Measurements from ENCODE around the gene P4HA2.

DNA sequence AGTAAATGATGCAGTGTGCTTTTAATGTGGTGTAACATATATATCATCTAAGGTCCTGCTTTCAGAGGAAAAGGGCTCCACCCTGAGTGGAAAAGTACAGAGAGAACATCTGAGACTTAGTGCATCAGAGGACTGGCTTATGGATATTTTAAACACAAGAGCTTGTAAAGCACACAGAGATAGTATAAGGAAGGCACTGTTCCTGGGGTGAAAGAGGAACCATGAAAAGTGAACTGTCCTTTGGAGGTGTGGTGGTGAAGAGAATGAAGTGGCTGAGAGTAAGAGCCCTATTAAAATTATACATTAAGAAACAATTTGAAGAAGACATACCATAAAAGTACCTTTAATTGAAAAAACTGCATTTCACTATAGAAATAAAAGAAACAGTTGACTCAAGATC, 85.2 kb downstream of the P4HA2 start:
- TF ChIP-seq, protein P1, sequence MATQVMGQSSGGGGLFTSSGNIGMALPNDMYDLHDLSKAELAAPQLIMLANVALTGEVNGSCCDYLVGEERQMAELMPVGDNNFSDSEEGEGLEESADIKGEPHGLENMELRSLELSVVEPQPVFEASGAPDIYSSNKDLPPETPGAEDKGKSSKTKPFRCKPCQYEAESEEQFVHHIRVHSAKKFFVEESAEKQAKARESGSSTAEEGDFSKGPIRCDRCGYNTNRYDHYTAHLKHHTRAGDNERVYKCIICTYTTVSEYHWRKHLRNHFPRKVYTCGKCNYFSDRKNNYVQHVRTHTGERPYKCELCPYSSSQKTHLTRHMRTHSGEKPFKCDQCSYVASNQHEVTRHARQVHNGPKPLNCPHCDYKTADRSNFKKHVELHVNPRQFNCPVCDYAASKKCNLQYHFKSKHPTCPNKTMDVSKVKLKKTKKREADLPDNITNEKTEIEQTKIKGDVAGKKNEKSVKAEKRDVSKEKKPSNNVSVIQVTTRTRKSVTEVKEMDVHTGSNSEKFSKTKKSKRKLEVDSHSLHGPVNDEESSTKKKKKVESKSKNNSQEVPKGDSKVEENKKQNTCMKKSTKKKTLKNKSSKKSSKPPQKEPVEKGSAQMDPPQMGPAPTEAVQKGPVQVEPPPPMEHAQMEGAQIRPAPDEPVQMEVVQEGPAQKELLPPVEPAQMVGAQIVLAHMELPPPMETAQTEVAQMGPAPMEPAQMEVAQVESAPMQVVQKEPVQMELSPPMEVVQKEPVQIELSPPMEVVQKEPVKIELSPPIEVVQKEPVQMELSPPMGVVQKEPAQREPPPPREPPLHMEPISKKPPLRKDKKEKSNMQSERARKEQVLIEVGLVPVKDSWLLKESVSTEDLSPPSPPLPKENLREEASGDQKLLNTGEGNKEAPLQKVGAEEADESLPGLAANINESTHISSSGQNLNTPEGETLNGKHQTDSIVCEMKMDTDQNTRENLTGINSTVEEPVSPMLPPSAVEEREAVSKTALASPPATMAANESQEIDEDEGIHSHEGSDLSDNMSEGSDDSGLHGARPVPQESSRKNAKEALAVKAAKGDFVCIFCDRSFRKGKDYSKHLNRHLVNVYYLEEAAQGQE (IDR thresholded peaks at IDR 0.05; ENCODE audit: insufficient read depth in 1 of 2, low read depth in 2 of 2, low read length in 2 of 2) = no peak
- no peak for TF ChIP-seq POLR2AphosphoS5 (IDR thresholded peaks at IDR 0.05; ENCODE audit: low read depth, low read length)
- no peak for TF ChIP-seq SIN3A (IDR thresholded peaks at IDR 0.05; ENCODE audit: borderline replicate concordance, insufficient read depth, low read length)
